DLD1 (cell line): ENCODE results near the gene TESPA1.

Source experiments
- in situ Hi-C: cut with HindIII; loops from 2 replicates; pipeline ENCODE4 v1.10.0; 2017; ENCODE audit warnings: low sequenced_read_pairs

Gene TESPA1, protein sequence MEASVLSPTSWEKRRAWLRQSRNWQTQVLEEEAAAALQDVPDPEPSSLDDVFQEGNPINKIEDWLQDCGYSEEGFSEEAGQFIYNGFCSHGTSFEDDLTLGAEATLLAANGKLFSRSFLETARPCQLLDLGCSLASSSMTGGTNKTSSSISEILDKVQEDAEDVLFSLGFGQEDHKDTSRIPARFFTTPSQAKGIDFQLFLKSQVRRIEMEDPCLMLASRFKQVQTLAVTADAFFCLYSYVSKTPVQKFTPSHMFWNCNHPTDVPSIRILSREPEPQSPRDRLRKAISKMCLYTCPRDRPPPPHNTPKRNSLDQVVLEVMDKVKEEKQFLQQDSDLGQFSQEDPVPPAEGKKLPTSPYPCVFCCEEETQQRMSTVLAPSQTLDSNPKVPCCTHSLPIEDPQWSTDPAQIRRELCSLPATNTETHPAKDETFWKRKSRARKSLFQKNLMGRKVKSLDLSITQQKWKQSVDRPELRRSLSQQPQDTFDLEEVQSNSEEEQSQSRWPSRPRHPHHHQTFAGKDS

GRCh38 chr12:54984658-54985376, at the start of gene TESPA1:
Gene TESPA1, minus strand, starts transcription at chr12:54984762. Its CDS starts 10,200 bp downstream, at chr12:54974562.
- in situ Hi-C loops, result no loop called here

DNA sequence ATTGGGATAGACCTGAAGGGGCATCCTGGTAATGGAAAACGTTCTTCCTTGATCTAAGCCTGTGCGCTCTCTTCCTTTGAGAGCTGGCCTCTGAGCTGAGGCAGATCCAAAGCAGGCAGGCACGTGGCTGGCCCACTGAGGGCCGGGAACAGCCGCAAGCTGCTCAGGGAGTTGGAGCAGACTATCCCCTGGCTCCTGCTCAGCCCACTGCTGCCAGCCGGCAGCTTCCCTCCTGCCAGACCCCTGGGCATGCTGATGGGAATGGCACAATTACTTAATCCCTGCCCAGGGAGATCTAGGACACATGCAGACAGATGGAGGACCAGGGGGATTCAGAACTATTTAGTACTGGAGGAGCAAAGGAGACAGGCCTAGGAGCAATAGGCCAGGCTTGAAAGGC, 49.7 kb upstream of the TESPA1 start:
- in situ Hi-C loops, result no loop called here

DNA sequence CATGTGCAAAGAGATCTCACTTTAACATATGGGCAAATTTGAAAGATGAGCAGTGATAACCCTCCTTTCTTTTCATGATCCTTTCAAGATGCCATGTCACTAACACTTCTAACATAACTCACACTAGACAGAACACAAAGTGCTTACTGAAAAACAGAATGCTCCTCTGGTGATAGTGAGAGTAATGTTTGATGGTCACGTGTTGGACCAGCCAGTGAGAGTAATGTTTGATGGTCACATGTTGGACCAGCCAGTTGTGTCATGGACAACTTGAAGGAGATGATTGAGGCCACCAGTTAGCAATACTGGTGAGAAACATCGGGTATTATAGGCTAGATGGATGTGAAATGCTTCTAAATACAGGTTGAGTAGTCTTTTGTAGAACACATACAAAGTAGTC, 40.9 kb upstream of the TESPA1 start:
- in situ Hi-C loops, result no loop called here

GRCh38 chr12:55024575-55024974, 40.0 kb upstream of the TESPA1 start:
- in situ Hi-C loops, result no loop called here

DNA sequence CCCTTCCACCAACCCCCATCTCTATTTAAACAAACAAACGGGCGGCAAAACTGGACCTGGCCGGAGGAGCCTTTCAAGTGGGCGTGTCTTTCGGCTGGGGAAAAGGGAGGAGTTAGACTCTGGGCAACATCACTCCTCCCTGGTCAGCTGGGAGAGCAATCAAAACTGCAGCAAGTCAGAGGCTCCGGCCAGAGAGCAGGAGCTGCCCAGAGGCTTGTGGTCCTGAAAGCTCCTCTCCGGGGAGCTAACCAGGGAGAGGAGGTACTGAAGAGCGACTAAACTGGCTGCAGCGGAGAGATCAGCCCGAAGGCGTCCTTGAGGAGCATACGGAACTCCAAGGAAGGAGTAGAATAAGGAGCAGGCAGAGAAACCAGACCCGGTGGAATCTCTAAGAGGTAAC, 35.2 kb upstream of the TESPA1 start, which contains the start of gene NEUROD4:
NEUROD4 (plus strand) TSS at position 191 of the 400 bp plus-strand sequence. CDS start 6,466 bp downstream, outside the sequence.
- in situ Hi-C loops, result no loop called here

DNA sequence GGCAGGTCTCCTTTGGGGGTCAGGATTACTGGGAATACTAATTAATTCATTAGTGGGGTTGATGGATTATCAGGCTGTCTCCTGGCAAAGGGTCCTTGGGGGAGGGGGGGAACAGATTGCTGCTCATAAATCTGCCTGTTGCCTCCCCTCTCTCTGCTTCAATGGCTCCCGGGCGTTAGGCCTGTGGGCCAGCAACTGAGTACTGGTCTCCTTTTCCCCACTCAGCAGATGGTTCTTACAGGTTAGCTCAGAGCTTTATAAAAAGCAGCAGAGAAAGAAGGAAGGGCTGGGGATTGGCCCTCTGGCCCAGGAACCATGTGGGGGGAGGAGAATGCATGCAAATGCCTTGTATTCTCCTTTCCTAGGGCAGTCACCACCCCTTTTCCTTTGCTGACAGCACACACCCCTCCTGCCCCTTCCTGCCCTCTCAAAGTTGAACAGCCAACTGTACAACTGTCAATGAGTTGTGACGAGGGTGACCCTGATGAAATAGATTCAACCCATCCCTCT, 32.9 kb upstream of the TESPA1 start:
- in situ Hi-C loops, result no loop called here

DNA sequence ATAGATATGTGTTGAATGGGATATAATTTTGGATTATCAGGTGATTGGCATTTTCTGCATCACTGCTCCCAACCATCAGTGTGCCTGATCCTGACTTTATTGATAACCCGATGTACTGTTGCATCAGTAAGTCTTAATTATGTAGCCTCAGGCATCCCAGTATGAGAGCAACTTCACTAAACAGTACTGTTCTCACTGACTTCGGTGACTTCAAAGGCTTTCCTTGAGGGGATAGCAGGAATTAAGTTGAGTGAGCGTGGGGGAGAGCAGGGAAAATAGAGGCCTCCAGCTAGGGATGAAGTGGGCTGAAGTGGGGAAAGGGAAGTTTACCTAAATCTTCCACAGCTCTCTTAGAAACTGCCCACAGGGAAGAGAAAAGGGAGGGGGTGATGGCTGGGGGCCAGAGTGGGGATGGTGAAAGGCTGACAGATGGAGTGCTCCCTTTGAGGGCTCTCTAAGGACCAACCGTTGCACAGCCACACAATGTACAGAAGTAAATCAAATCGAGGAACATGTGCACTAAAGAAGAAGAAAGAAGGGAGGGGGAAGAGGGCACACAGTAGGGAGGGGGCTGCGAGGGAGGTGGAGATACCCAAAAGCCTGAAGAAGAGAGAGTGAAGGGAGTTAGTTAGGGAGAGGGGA, 24.5 kb upstream of the TESPA1 start:
- in situ Hi-C loops, result no loop called here

GRCh38 chr12:55002355-55002754, 17.8 kb upstream of the TESPA1 start:
- in situ Hi-C loops, result no loop called here

DNA sequence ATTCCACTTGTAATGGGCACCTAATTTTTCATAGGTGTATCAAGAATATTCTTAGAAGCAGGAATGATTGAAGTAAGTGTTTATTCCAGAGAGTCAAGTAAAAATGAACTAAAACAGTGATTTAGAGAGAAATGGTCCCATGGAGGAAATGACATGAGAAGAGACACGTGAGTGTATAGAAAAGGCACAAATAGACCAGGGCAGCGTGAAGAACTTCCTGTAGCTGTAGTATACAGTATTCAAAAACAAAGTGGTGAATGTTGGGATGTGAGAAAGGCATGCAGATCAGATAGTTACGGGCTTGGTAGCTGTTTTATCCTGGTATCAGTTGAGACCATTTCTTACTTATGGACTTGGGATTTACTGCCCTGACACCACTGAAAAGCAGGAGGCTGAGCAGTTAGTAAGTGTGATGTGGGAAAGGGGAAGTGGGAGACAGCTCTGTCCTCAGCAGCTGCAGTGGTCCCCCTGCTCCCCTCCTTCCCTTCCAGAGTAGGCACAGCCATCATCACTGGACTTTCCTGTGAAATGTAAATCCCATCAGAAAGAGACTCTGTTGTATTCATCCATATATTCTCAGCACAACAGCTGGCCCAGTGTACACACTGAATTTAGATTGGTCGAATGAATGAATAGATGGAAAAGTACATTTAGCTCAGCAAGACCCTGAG, 16.8 kb upstream of the TESPA1 start:
- in situ Hi-C loops, result no loop called here

DNA sequence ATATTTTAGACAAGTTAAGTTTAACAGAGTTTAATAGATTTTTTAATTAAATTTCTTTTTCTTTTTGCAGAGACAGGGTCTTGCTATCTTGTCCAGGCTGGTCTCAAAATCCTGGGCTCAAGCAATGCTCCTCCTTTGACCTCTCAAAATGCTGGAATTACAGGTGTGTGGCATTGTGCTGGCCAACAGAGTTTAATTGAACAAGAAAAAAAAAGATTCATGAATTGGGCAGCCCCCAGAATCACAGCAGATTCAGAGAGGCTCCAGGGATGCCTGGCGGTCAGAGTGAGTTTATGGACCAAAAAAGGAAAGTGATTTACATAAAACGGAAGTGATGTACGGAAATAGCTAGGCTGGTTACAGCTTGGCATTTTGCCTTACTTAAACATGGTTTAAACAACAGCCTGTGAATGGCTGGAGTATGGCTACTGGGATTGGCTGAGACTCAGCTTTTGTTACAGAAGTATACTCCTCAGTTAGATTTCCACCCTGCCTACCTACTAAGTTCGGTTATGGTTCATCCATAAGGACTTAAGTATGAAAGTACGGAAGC, 14.5 kb upstream of the TESPA1 start:
- in situ Hi-C loops, result no loop called here

- in situ Hi-C loops, result no loop called here
Measured at GRCh38 chr12:54997929-54998522, 13.5 kb upstream of the TESPA1 start.

- in situ Hi-C loops, result no loop called here
Measured at GRCh38 chr12:54996205-54996604, 11.6 kb upstream of the TESPA1 start.

DNA sequence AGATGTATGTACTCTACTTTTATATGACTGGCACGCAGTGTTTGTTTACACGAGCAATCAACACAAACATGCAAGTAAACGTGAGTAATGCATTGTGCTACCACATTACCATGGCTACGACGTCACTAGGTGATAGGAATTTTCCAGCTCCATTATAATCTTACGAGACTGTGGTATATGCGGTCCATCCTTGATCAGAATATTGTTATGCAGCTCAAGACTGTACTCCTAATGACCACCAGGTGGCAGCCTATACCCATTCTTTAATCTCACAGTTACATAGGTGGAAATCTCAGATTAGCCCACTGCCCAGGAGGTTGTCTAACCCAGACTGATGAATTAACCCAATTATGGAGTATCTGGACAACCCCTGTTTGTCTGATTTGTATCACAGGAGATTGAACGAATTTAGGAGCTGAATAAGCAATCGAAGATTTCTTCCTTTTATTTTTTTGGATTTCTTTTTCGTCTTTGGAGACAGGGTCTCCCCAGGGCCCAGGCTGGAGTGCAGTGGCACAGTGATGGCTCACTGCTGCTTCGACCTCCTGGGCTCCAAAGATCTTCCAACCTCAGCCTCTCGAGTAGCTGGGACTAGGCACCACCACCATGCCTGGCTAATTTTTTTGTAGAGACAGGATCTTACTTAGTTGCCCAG, 8.7 kb upstream of the TESPA1 start:
- in situ Hi-C loops, result no loop called here

GRCh38 chr12:54991991-54992375, 7.4 kb upstream of the TESPA1 start:
- in situ Hi-C loops, result no loop called here

GRCh38 chr12:54991161-54991990, 6.8 kb upstream of the TESPA1 start:
- in situ Hi-C loops, result no loop called here

- in situ Hi-C loops, result no loop called here
Measured at GRCh38 chr12:54989829-54990228, 5.3 kb upstream of the TESPA1 start.

- in situ Hi-C loops, result no loop called here
Measured at GRCh38 chr12:54988402-54989054, 4.0 kb upstream of the TESPA1 start.

GRCh38 chr12:54987611-54988231, 3.2 kb upstream of the TESPA1 start:
- in situ Hi-C loops, result no loop called here
